ENCODE results near the gene ALDH18A1.

ALDH18A1 gene

GRCh38 chr10:95574649-95575365 lies 81.7 kb downstream of the ALDH18A1 start:
- DNase-seq: no peak

GRCh38 chr10:95573964-95574604 lies 82.4 kb downstream of the ALDH18A1 start:
- no peak for DNase-seq

- no peak for DNase-seq
Observed at GRCh38 chr10:95573527-95573926, 83.0 kb downstream of the ALDH18A1 start.

GRCh38 chr10:95572131-95572820 lies 84.2 kb downstream of the ALDH18A1 start:
- no peak for DNase-seq

GRCh38 chr10:95571390-95571789 lies 85.1 kb downstream of the ALDH18A1 start:
- DNase-seq: no peak

- DNase-seq: no peak
Observed at GRCh38 chr10:95569368-95569767, 87.1 kb downstream of the ALDH18A1 start.

GRCh38 chr10:95567903-95568630 lies 88.4 kb downstream of the ALDH18A1 start:
- no peak for DNase-seq

GRCh38 chr10:95566136-95566535 lies 90.4 kb downstream of the ALDH18A1 start:
- DNase-seq: no peak

GRCh38 chr10:95565336-95565735 lies 91.2 kb downstream of the ALDH18A1 start:
- no peak for DNase-seq

GRCh38 chr10:95564291-95564690 lies 92.2 kb downstream of the ALDH18A1 start:
- DNase-seq: no peak

GRCh38 chr10:95562341-95562965 lies 94.1 kb downstream of the ALDH18A1 start:
- DNase-seq: no peak

- no peak for DNase-seq
Observed at GRCh38 chr10:95561864-95562177, 94.7 kb downstream of the ALDH18A1 start.

- DNase-seq: peak; percentile 97
Observed at GRCh38 chr10:95561177-95561863, 95.2 kb downstream of the ALDH18A1 start, which contains the start of gene SORBS1. SORBS1 (minus strand) TSS chr10:95561371; CDS start chr10:95441135, 120,236 bp downstream.

- peak; percentile 55 for DNase-seq
Observed at GRCh38 chr10:95560278-95561176, 96.0 kb downstream of the ALDH18A1 start.

GRCh38 chr10:95559896-95560277 lies 96.6 kb downstream of the ALDH18A1 start:
- DNase-seq: peak; percentile 47

- no peak for DNase-seq
Observed at GRCh38 chr10:95559471-95559870, 97.0 kb downstream of the ALDH18A1 start.

- DNase-seq: no peak
Observed at GRCh38 chr10:95558593-95559320, 97.8 kb downstream of the ALDH18A1 start.

GRCh38 chr10:95556994-95557767 lies 99.3 kb downstream of the ALDH18A1 start:
- DNase-seq: no peak

Measured in left hindlimb (tissue), 1 donor.